NK-92 treated with Interleukin-12 subunit alpha and Interleukin-12 subunit beta, amount 100 ng/mL, for 24 hours (cell line): ENCODE measurements around the gene KCNE2.

Experiments used
- DNase-seq: peaks from one replicate; lab custom pipeline; 2025; lab: John Stamatoyannopoulos, UW

KCNE2 gene, protein sequence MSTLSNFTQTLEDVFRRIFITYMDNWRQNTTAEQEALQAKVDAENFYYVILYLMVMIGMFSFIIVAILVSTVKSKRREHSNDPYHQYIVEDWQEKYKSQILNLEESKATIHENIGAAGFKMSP

DNA sequence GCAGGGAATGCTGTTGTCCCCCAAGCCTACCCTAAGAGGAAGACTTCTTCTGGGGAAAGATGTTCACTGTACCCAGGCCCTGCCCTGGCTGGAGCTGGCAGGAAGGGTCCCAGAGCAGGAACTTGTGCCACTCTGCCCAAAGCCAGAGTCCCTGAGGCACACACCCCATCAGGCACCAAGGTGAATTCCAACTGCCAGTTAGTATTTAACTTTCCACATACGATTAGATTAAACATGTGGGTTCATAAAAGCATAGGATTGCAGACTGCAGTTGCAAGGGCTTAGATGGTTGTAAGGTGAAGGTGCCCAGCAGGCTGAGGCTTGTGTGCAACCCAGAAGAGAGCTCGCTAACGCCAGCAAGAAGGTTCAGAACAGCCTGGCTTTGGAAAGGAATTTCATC, at the start of gene KCNE2:
Gene KCNE2 (plus strand): TSS at position 274 of the 400 bp plus-strand sequence. CDS start 6,473 bp downstream, outside the sequence.
- DNase-seq, result no peak

DNA sequence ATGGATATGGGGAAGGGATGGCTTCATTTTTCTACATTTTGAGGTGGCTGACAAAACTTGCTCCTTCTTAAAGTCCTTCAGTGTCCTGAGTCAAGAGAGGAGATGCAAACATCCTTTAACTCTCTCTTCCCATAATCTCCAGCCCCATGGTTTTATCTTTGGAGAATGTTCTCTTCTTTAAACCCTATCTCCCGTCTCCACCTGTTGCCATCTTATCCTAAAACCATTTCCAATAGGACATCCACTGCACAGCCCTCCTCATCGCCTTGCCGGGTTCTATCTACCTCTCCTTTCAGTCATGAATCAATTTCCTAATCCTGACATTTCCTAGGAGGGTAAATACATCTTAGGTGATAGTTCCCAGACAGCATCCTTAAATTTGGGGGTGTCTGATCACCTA, 44.2 kb upstream of the KCNE2 start:
- DNase-seq, result no peak

DNA sequence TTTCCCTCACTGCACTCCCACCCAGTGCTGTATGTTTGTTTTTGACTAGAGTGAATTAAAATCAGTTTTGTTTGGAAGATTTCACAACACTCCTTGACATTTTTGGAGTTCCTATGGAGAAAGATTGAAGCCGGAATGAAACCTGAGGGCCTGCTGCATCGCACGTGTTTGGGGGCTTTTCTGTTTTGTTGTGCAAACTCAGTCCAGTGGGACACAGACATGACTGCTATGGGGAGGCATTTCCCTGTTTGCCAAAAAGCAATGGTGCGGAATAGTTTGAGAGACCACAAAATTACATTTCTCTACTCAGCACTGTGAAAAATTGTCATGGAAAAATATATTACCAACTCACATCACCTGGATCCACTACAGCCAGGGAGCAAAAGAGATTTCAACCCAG, 43.8 kb upstream of the KCNE2 start:
- DNase-seq, result no peak

DNA sequence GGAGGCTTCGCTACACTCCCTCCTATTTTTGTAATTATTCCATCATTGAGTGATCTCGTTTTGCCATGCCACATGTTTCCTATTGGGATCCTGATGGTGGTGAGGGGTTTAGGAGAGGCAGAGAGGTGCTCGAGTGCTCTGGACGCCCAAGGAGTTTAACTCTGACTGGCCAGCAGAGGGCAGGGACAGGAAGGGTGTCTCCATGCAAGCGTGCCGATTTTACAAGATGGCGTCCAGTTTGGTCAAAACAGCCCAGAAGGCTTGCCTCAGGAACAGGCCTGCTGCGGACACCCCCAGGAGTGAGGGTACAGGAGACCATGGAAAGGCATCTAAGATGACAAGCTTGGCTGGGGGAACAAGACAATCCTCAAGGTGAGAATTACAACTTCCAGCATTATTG, 33.8 kb upstream of the KCNE2 start:
- DNase-seq, result no peak

DNA sequence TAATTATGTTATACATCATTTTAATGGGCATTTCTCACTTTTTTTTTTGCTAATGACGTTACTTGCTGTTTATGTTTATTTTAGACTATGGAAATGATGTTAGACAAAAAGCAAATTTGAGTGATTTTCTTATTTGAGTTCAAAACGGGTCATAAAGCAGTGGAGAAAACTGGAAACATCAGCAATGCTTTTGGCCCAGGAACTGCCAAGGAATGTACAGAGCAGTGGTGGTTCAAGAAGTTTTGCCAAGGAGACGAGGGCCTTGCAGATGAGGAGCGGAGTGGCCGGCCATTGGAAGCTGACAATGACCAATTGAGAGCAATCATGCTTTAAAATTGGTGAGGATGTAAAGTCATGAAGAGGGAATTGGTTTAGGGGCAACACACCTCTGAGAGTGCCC, 32.1 kb upstream of the KCNE2 start:
- DNase-seq, result no peak

DNA sequence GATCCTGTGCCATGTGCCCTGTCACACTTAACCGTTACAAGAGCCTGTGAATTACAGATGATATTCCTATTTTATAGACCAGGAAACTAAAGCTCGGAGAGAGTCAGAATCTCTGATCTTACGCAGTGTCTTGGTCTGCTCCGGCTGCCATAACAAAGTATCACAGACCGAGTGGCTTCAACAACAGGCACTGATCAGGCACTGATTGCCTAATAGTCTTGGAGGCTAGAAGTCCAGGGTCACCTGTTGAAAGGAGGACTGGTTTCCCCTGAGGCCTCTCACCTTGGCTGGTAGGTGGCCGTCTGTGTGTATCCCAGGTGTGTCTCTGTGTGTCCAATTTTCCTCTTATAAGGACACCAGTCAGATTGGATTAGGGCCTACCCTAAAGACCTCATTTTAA, 31.5 kb upstream of the KCNE2 start:
- DNase-seq, result no peak

DNA sequence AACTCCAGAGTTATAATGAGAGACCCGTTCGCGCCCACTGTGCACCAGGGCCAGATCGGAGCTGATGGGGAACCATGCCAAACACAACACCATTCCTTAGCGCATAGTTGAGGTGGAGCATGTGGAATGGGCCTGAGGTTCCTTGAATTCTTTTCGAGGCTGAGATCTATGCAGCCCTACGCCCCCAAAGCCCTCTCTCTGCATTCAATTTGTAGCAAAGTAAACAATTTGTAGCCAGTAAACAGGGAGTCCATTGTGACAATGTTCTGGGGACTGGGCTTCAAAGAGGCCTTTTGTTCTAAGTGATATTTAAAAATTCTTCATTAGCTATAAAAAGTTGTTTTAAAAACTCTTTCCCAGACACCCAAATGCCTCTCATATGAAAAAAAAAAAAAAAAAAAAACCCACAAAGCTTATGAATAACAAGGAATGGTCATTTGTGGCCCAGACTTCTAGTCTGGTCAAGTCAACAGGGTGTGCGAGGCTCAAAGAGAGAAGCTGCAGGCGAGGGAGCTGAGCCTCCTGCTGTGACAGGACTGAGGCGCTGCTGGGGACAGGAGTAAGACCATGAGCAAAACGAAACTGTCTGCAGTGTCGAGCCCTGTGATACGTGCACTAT, 30.6 kb upstream of the KCNE2 start:
- no peak for DNase-seq

DNA sequence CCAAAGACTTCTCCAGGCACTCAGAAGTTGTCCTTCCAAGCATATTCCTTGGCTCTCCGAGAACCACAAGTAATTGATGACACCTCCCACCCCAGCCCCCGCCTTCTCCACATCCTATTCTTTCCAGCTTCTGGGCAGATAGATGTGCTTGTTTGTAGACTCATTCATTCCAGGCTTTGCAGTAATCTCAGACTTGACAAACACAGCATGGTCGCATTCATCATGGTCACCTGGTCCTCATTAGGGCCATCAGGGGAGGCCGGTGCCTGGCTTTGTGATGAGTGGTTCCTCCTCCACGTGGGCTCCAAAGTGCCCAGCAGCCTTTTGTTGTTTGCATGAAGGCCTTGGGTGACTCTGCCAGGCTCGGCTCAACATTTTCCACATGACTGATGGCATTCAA, 28.5 kb upstream of the KCNE2 start:
- no peak for DNase-seq

DNA sequence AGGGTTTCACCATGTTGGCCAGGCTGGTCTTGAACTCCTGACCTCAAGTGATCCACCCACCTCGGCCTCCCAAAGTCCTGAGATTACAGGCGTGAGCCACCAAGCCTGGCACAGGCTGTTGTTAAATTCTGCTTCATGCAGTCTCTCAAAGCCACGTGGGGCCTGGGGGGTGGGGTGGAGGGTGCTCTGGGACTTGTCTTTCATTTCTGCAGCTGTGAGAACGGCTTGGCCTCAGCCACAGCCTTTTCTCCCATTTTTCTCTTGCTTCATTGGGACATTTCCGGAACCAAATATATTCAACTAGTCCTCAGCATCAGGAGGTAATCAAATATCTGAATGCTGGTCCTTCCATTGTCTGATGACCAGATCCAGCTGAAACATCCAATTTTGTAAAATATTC, 27.6 kb upstream of the KCNE2 start:
- DNase-seq, result no peak

DNA sequence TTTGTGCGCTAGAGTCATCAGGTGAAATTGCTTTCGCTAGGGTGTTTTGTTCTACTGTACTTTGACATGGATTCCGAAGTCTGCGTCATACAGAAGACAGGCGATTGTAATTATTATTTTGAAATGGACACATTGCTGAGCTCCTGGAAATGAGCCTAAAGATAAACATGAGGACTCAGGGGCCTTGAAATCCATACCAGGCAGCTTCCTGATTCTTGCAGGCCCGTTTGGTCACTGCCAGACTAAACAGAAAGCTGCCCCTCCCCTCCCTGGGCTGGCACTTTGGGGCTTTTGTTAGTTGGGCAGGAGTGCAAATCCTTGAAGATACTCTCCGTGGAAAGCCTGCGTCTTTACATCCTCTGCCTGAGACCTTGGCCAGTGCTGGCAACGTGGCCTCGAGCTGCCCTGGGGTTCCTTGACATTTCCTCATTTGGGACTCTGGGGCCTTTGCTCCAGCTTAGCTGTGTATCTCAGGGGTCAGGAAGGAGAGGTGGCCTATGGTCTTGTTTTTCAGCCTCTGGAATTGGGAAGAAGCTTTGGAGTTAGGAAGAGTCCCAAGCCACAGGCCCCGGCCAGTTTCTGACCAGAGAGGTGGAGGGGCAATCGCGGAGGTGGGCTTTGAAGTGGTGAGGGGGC, 26.9 kb upstream of the KCNE2 start:
- no peak for DNase-seq

DNA sequence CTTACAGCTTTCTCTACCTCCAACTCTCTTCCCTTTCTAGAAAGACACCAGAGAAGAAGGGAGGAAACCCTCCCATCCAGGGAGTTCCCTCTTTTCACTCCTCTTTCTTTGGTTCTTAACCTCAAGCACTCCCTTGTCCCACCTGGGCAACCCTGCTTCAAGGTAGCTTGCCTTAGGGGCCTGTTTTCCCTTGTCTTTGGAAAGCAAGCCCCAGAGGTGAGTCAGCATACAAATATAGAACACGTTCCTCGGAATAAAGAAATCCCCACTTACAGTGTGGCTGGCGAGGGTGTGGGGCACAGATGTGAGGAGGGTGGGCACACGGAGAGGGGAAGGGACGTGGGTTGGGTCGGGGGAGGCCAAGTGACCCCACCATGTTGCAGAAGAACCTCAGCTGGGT, 26.1 kb upstream of the KCNE2 start:
- DNase-seq, result no peak

DNA sequence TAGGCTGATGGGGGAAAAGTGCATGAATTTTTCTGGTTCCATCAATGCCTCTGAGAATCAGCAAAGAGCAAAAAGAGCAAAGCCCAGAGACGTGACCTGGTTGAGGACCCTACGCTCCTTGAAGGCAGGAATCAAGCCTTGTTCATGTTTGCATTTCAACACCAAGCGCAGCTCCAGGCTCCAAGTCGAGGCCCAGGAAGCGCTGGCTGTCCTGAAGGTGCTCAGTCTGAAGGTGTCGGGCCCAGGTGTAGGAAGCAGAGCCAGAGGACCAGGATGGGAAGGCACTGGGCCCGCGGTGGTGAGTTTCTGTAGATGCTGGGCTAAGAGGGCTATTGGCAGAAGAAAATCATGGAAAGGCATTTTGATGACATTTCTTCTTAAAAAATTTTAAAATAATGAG, 25.6 kb upstream of the KCNE2 start:
- DNase-seq, result no peak

DNA sequence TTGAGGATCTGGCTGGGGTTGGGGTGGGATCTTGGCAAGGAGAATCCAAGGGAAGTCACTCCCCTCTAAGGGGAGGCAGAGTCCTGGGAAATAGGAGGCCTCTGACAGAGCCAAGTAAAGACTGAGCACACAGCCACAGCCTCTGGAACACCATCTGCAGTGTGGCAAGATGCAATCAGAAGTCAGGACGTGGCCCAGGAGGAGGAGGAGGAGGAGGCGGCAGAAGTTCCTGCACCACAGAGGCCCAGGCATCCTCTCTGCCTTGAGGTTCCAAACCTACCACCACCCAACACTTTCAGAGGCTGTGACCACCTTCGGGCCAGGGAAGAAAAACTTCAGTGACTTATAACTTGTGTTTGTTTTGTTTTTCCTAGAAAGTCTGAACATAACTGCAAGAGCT, 23.7 kb upstream of the KCNE2 start:
- DNase-seq, result no peak

DNA sequence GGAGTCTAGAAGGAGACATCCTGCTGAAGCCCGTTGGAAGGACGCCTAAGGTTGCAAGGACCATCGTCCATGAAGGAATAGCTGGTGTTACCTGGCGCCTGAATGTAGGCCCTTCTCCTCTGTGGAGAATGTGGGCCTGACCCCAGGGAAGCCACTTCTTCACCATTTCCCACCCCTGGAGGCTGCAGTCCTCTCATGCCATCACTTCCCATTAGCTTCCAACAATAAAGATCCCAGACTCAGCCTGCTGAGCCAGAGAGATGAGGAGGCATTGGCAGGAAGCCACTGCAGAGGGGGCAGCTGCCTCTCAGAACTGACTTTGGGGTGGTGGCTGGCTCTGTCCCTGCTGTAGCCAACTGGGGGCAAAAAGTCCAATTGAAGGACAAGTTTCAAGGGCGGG, 21.3 kb upstream of the KCNE2 start:
- DNase-seq, result no peak

DNA sequence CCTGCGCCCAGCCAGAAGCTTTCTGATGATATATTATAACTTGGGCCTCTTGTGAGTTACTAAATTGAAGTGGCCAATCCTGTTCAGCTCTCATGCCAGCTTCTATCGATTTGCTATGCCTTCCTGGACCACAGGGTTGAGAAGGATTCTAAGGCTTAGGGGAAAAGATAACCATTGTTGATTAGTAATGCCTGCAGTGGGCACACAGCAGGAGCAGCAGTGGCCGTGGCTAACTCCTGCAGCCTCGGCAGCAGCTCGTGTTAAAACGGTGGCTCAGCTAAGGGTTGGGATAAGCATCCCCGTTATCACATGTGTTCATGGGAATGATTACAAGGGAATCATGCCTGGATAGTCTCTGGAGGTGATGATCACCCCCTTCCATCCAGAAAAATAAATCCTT, 20.5 kb upstream of the KCNE2 start:
- no peak for DNase-seq

DNA sequence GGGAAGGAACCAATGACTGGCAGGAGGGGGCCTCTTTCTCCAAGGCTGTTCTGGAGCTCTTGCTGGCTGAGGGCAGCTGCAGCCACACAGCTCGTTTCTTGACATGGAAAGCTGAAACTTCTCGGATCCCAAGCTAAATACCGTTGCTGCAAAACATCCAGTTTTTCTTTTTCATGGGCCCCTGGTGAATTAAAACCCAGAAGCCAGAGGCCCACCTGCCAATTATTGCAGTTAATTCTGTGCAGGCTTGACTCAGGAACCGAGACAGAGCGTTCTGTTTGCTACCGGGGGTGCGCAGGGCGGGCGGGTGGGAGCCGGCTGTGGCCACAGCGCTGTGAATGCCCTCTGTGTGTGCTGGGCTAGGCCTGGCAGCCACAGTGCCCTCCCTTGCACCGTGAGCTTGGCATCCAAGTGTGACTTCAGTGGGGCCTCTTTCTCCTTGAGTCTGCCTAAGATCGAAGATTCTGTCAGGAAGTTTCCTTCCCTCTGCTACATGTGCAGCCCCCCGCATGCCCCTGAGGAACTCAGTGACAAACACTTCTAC, 19.9 kb upstream of the KCNE2 start:
- DNase-seq, result no peak

DNA sequence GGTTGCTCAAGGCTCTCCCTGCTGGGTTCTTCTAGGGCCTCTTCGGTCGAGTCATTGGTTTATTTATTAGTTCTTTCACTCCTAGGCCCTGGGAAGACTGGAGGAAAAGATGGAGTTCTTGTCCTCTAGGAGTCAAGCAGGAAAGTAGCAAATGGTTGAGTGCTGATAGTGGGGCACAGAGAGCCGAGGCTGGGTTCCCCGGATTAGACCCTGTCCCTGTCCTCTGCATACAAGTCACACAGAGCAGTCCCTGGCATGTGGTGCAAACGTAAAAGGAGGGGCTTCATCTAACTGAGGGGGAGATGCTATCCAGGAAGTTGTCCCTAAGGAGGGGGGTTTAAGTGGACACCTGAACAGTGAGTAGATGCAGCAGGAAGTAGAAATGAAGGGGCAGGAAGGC, 19.2 kb upstream of the KCNE2 start:
- no peak for DNase-seq

DNA sequence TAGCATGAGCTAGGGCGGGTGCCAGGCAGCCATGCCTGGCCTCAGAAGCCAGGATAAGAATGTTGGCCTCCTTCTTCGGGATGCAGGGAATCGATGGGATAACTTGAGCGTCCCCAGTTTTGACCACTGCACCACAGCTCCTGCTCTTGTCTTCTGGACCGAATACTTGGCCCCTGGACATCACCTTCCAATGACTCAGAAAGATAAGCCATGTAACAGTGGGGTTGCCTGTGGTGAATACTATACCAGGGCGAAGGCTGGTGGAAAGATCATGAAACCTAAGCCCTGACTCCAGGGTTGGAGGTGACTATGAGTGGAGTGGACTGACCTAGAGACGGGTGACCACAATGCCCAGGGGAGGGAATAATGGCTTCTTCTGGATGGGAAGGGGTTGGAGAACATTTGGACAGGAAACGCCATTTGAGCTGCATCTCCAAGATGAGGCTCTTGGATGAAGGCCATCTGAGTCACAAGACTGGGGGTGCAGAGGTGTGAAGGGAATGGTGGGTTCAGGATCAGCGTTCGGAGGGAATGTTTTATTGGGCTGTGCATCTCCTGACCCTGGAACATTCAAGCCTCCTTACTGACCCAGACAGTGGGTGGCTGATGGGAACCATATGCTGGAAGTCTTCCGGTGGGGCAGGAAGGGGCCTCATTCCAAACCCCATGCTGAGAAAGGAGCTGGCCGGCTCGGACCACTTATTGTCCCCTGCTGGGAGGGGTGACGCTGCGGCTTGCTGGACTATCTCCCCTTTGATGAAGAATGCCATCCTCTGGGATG, 18.5 kb upstream of the KCNE2 start:
- no peak for DNase-seq

DNA sequence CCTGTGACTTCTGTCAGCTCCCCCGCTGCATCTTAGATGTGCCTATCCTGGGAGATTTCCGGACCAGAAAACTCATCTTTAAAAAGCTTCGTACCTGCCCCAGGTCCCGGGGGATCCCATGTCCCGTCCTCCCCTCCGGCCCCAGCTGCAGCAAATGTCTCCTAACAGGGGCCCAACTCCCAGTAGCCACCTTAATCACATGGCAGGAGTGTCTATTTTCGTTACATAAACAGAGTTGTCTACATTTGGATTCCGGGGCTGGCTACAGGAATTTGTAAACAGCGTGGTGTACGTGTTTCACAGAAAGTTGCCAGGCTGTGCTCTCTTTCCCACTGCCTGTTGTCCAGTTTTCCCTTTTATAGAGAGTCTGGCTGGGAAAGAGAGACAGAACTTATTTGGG, 17.9 kb upstream of the KCNE2 start:
- DNase-seq, result no peak

DNA sequence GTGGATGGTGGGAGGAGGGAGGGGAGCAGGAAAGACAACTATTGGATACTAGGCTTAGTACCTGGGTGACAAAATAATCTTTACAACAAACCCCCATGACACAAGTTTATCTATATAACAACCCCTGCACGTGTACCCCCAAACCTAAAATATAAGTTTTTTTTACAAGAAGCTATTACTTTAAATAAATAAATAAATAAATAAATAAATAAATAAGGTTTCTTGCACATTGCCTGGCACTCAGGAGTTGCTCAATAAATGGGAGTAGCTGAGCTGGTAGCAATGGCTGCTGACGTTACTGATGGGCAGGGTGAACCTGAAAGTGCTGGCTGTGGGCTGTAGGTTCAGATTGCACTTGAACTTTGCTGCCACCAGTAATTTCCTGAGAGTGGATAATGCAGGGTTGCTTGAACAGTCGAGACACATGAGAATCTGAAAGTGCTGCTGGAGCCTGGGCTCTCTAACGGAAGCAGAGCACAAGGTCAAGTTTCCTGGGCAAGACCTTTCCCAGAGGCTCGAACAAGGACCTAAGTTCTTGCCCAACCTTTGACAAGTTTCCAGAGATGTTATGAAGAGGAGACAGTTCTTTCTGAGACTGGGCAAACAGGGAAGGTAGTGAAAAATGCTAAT, 14.8 kb upstream of the KCNE2 start:
- no peak for DNase-seq

DNA sequence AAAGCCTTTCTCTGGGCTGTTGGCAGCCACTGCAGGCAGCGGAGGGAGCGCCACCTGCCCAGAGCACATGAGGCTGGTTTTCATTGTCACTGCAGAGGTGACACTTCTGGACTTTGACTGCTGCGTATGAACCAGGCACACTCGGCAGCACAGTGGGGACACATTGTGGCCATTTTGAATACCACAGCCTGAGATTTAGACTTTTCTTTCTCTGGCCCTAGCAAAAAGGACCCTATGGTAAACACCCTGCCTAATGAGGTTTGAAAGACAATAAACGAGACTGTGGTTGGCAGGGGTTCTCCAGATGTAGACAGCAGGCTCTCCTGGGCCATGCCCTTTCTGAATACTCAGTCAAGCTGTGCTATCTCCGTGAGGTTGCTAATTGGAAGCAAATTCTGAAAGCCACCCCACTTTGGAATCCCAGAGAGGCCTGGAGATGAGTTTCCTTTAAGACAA, 12.0 kb upstream of the KCNE2 start:
- no peak for DNase-seq

DNA sequence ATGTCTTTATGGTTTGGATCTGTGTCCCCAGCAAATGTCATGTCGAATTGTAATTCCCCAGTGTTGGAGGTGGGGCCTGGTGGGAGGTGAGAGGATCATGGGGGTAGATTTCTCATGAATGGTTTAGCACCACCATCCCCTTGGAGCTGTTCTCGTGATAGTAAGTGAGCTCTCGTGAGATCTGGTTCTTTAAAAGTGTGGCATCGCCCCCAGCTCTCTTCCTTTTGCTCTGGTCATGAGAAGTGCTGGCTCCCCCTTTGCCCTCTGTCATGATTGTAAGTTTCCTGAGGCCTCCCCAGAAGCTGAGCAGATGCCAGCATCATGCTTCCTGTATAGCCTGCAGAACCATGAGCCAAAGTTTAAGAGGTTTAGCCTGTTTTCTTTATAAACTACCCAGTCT, 11.2 kb upstream of the KCNE2 start:
- DNase-seq, result no peak
